Thyroid gland (tissue), 4 donors: Measurements from ENCODE around the gene VKORC1. TPM values are rescaled to one million over a fixed set of nuclear protein-coding genes. Genes with fewer than 3 reads are reported as not detected.

Experiments
- DNase-seq, 2 donors: peaks; one replicate each; pipeline ENCODE4 v3.0.0-alpha.2; 2019
- H3K27ac ChIP-seq, 3 donors: fragments of 200-600 bp; sonication (generic); 1 replicate in 2 of 3; 2 replicates in 1 of 3; pipeline ENCODE4 v1.5.1; 2016 to 2019; ENCODE audit warnings: mild to moderate bottlenecking in 1 of 3, moderate library complexity in 1 of 3
- H3K27me3 ChIP-seq: fragments of 200-600 bp; sonication (generic); one replicate; pipeline ENCODE4 v1.5.1; 2019
- H3K36me3 ChIP-seq, 2 donors: fragments of 200-600 bp; sonication (generic); one replicate each; pipeline ENCODE4 v1.5.1; 2016 to 2019
- H3K4me1 ChIP-seq, 2 donors: fragments of 200-600 bp; sonication (generic); one replicate each; pipeline ENCODE4 v1.5.1; 2017 to 2019
- H3K4me3 ChIP-seq, 3 donors: fragments of 200-600 bp; sonication (generic); replicated peaks in 1 of 3; 1 replicate in 2 of 3; 2 replicates in 1 of 3; pipeline ENCODE4 v1.5.1; 2016; ENCODE audit warnings: mild to moderate bottlenecking in 1 of 3
- H3K9me3 ChIP-seq: fragments of 200-600 bp; sonication (generic); one replicate; pipeline ENCODE4 v1.5.1; 2017
- CTCF ChIP-seq, 6 experiments: fragments of 200-600 bp in 3 of 6; fragments of 450-650 bp in 3 of 6; sonication (generic) in 3 of 6; IDR thresholded peaks; one replicate each; pipeline ENCODE4 v1.5.1; 2016 to 2019; ENCODE audit warnings: antibody characterized with exemption in 6 of 6, mild to moderate bottlenecking in 2 of 6, inconsistent platforms in 1 of 6, moderate library complexity in 1 of 6
- POLR2A ChIP-seq, 2 donors: fragments of 450-650 bp; IDR thresholded peaks; one replicate each; pipeline ENCODE4 v1.6.1; 2017; ENCODE audit warnings: antibody characterized with exemption in 2 of 2, mild to moderate bottlenecking in 2 of 2, moderate library complexity in 1 of 2
- WGBS, 2 donors: methylation state at CpG; one replicate each; pipeline ENCODE4 v1.1.5; 2017; 5-methylcytosine and 5-hydroxymethylcytosine counted together
- intact Hi-C: fragments of 100-400 bp; cut with DNase I; formaldehyde crosslinking; loops from one replicate; pipeline ENCODE4 v1.15.1; 2023
- total RNA-seq, 4 donors: library from RNA; depleted of rRNA; stranded (reverse); fragments of >200 nt; gene quantifications; one replicate each; pipeline ENCODE4 v1.2.3, GENCODE V29; 2016

Gene VKORC1
- total RNA-seq, 4 donors from 2014 or later: 58.7 to 145 (median 104) TPM

- intact Hi-C loops: no loop called here
- Histone ChIP-seq H3K27ac (no peak overlapping the region), H3K4me1 (no peaks in the 10 kb centered on the region), H3K4me3 (no peak overlapping the region), H3K27me3 (no peaks in the 10 kb centered on the region), H3K36me3 (peaks cover 4 to 6% of the 10 kb centered on the region in 2 donors), H3K9me3 (no peaks in the 10 kb centered on the region)
- no peak for DNase-seq
- WGBS, 2 donors: 80 to 95% methylated on average over 5 of the region's 5 CpGs
- TF ChIP-seq CTCF (IDR thresholded peaks at IDR 0.05) (no peak), POLR2A (IDR thresholded peaks at IDR 0.05) (no peak)
Measured at GRCh38 chr16:31087971-31088370, 6.6 kb downstream of the VKORC1 start.

DNA sequence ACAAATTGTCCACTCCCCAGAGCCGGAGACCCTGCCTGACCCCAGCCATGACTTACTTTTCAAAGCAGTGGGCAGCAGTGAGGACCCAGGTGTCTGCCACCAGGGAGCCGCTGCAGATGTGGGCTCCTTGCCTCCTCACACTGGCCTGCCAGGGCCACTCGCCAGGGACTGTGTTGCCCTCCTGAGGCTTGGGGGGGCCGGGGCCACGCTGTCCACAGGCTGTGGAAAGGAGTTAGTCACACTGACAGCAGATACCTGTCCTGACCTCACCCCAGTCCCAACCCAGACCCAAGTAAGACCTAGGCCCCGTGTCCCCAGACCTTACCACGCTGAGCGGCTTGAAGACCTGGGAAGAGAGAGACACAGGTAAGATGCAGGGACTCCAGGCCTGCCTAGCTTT lies 7.1 kb downstream of the VKORC1 start:
- intact Hi-C loops: no loop called here
- H3K27me3 ChIP-seq: no peaks in the 10 kb centered on the region
- H3K36me3 ChIP-seq: peaks cover 4 to 6% of the 10 kb centered on the region in 2 donors
- no peak overlapping the region for H3K4me3 ChIP-seq
- H3K4me1 ChIP-seq: no peaks in the 10 kb centered on the region
- WGBS, 2 donors: 87 to 89% methylated on average over 3 to 7 of the region's 8 CpGs
- no peaks in the 10 kb centered on the region for H3K9me3 ChIP-seq
- DNase-seq: no peak
- TF ChIP-seq POLR2A (IDR thresholded peaks at IDR 0.05) (no peak), CTCF (IDR thresholded peaks at IDR 0.05) (no peak)
- H3K27ac ChIP-seq: no peak overlapping the region

GRCh38 chr16:31086629-31086906 lies 8.0 kb downstream of the VKORC1 start:
- intact Hi-C loops: no loop called here
- WGBS, 2 donors: 96% methylated on average over 3 of the region's 6 CpGs; no CpG with 5 or more reads in 1 of the 2 donors
- H3K27me3 ChIP-seq: no peaks in the 10 kb centered on the region

GRCh38 chr16:31085873-31086628 lies 8.5 kb downstream of the VKORC1 start:
- H3K27ac ChIP-seq: no peak overlapping the region
- WGBS, 2 donors: 92% methylated on average over 14 to 16 of the region's 18 CpGs
- intact Hi-C loops: no loop called here
- no peak for DNase-seq
- TF ChIP-seq CTCF (IDR thresholded peaks at IDR 0.05): no peak
- TF ChIP-seq POLR2A (IDR thresholded peaks at IDR 0.05): no peak
- no peaks in the 10 kb centered on the region for H3K4me1 ChIP-seq
- no peaks in the 10 kb centered on the region for H3K27me3 ChIP-seq
- peaks cover 8 to 11% of the 10 kb centered on the region in 2 donors for H3K36me3 ChIP-seq
- no peak overlapping the region for H3K4me3 ChIP-seq
- no peaks in the 10 kb centered on the region for H3K9me3 ChIP-seq

More at GRCh38 chr16:31086629-31086906, 8.0 kb downstream of the VKORC1 start:
- Histone ChIP-seq H3K27ac (no peak overlapping the region), H3K4me1 (no peaks in the 10 kb centered on the region), H3K9me3 (no peaks in the 10 kb centered on the region), H3K36me3 (peaks cover 6 to 7% of the 10 kb centered on the region in 2 donors), H3K4me3 (no peak overlapping the region)
- TF ChIP-seq POLR2A (IDR thresholded peaks at IDR 0.05): no peak
- TF ChIP-seq CTCF (IDR thresholded peaks at IDR 0.05): no peak
- no peak for DNase-seq

GRCh38 chr16:31085411-31085810 lies 9.2 kb downstream of the VKORC1 start:
- intact Hi-C loops: no loop called here
- Histone ChIP-seq H3K9me3 (no peaks in the 10 kb centered on the region), H3K4me1 (no peaks in the 10 kb centered on the region), H3K36me3 (peaks cover 8 to 14% of the 10 kb centered on the region in 2 donors), H3K27me3 (no peaks in the 10 kb centered on the region), H3K4me3 (no peak overlapping the region), H3K27ac (no peak overlapping the region)
- TF ChIP-seq CTCF (IDR thresholded peaks at IDR 0.05) (no peak), POLR2A (IDR thresholded peaks at IDR 0.05) (no peak)
- 83 to 92% methylated on average over 8 of the region's 8 CpGs for WGBS, 2 donors
- no peak for DNase-seq
